Hepatocyte (in vitro differentiated cells): ENCODE measurements around the gene NCOA4. TPM values are rescaled to one million over a fixed set of nuclear protein-coding genes. Genes with fewer than 3 reads are reported as not detected.
"Not testable (repeated sequence)": the region's sequence is repeated elsewhere in the genome, so short reads cannot be mapped to it uniquely, and the experiment has no call there.

Experiments
- DNase-seq: peaks from one replicate; pipeline ENCODE4 v3.0.0-alpha.2; 2016; ENCODE audit warnings: low spot score
- H2AFZ ChIP-seq: fragments of 200-600 bp; sonication (generic); 2 replicates; pipeline ENCODE4 v1.6.0; 2016; ENCODE audit warnings: antibody characterized with exemption, mild to moderate bottlenecking
- H3K27ac ChIP-seq: fragments of 200-600 bp; sonication (generic); 2 replicates; pipeline ENCODE4 v1.5.1; 2016; ENCODE audit warnings: mild to moderate bottlenecking
- H3K27me3 ChIP-seq: fragments of 200-600 bp; sonication (generic); 2 replicates; pipeline ENCODE4 v1.6.1; 2016
- H3K36me3 ChIP-seq: fragments of 200-600 bp; sonication (generic); replicated peaks from 2 replicates; pipeline ENCODE4 v1.5.1; 2016; ENCODE audit warnings: low read depth; ENCODE audit not compliant: insufficient read depth
- H3K4me1 ChIP-seq: fragments of 200-600 bp; sonication (generic); 2 replicates; pipeline ENCODE4 v1.5.1; 2016; ENCODE audit warnings: mild to moderate bottlenecking, moderate library complexity; ENCODE audit not compliant: insufficient read depth
- H3K4me2 ChIP-seq: fragments of 200-600 bp; sonication (generic); 2 replicates; pipeline ENCODE4 v1.6.0; 2016
- H3K4me3 ChIP-seq: fragments of 200-600 bp; sonication (generic); 2 replicates; pipeline ENCODE4 v1.5.1; 2016; ENCODE audit warnings: mild to moderate bottlenecking
- H3K79me2 ChIP-seq: fragments of 200-600 bp; sonication (generic); 2 replicates; pipeline ENCODE4 v1.6.0; 2017; ENCODE audit warnings: mild to moderate bottlenecking
- H3K9me2 ChIP-seq: fragments of 200-600 bp; sonication (generic); replicated peaks from 2 replicates; pipeline ENCODE4 v1.6.0; 2017; ENCODE audit warnings: mild to moderate bottlenecking; ENCODE audit not compliant: insufficient read depth
- H3K9me3 ChIP-seq: fragments of 200-600 bp; sonication (generic); 2 replicates; pipeline ENCODE4 v1.5.1; 2016; ENCODE audit warnings: low read depth, mild to moderate bottlenecking
- H4K20me1 ChIP-seq: fragments of 200-600 bp; sonication (generic); 2 replicates; pipeline ENCODE4 v1.6.0; 2016; ENCODE audit warnings: mild to moderate bottlenecking; ENCODE audit not compliant: insufficient read depth, poor library complexity, severe bottlenecking
- CTCF ChIP-seq: fragments of 200-600 bp; sonication (generic); IDR thresholded peaks from 2 replicates; pipeline ENCODE4 v1.5.1; 2016; ENCODE audit warnings: antibody characterized with exemption, mild to moderate bottlenecking; ENCODE audit not compliant: poor library complexity
- EZH2 ChIP-seq: fragments of 200-600 bp; sonication (generic); IDR thresholded peaks from 2 replicates; pipeline ENCODE4 v1.6.1; 2016; ENCODE audit warnings: antibody characterized with exemption, mild to moderate bottlenecking, borderline replicate concordance
- EZH2phosphoT487 ChIP-seq: fragments of 200-600 bp; sonication (generic); IDR thresholded peaks from one replicate; pipeline ENCODE4 v1.6.1; 2018; ENCODE audit warnings: antibody characterized with exemption, mild to moderate bottlenecking, low read depth, moderate library complexity; ENCODE audit not compliant: unreplicated experiment, severe bottlenecking
- WGBS: methylation state at CpG from one replicate; pipeline ENCODE4 v1.1.6; 2016; ENCODE audit warnings: low lambda C conversion rate; ENCODE audit errors: missing lambda C conversion rate; 5-methylcytosine and 5-hydroxymethylcytosine counted together
- polyA plus RNA-seq: library from polyadenylated mRNA; unstranded; fragments of >200 nt; fragmentation: Nextera tagmentation; extraction: Ambion mirVana; gene quantifications from 2 replicates; pipeline ENCODE4 v1.2.1, GENCODE V29; 2016
- total RNA-seq: library from RNA; depleted of rRNA; stranded (reverse); fragments of >200 nt; gene quantifications from 2 replicates; pipeline ENCODE4 v1.2.3, GENCODE V29; 2014

NCOA4 gene
- total and polyA plus RNA-seq, 2 experiments from 2014 or later: 81.8 to 171 TPM

- Histone ChIP-seq H4K20me1 (no peaks in the 10 kb centered on the region), H2AFZ (no peak overlapping the region), H3K27ac (no peak overlapping the region), H3K36me3 (no peaks in the 10 kb centered on the region), H3K9me3 (no peaks in the 10 kb centered on the region), H3K9me2 (no peaks in the 10 kb centered on the region), H3K27me3 (no peaks in the 10 kb centered on the region), H3K4me3 (no peak overlapping the region), H3K79me2 (peaks cover 3% of the 10 kb centered on the region), H3K4me1 (peaks cover 2% of the 10 kb centered on the region), H3K4me2 (no peak overlapping the region)
- WGBS: 67% methylated on average over 5 of the region's 5 CpGs
- DNase-seq: no peak
- TF ChIP-seq EZH2: no peak
- no peak for TF ChIP-seq EZH2phosphoT487
- no peak for TF ChIP-seq CTCF
Measured at GRCh38 chr10:45997994-45998763, 32.2 kb downstream of the NCOA4 start.

- Histone ChIP-seq H3K4me3 (no peak overlapping the region), H3K4me2 (no peak overlapping the region), H3K79me2 (peaks cover 3% of the 10 kb centered on the region), H3K4me1 (peaks cover 2% of the 10 kb centered on the region), H3K27ac (no peak overlapping the region), H2AFZ (no peak overlapping the region), H3K36me3 (no peaks in the 10 kb centered on the region), H4K20me1 (no peaks in the 10 kb centered on the region), H3K9me3 (no peaks in the 10 kb centered on the region), H3K27me3 (no peaks in the 10 kb centered on the region), H3K9me2 (no peaks in the 10 kb centered on the region)
- DNase-seq: no peak
- 96% methylated on average over 4 of the region's 4 CpGs for WGBS
- TF ChIP-seq EZH2phosphoT487 (no peak), CTCF (no peak), EZH2 (no peak)
Measured at GRCh38 chr10:45997557-45997956, 32.9 kb downstream of the NCOA4 start.

GRCh38 chr10:45985590-45985989 lies 44.8 kb downstream of the NCOA4 start:
- DNase-seq, H3K9me3 ChIP-seq, H2AFZ ChIP-seq, H3K4me3 ChIP-seq, H3K27me3 ChIP-seq, H3K9me2 ChIP-seq, H3K4me1 ChIP-seq, H3K79me2 ChIP-seq, H3K36me3 ChIP-seq, H3K4me2 ChIP-seq, H4K20me1 ChIP-seq: not testable (repeated sequence)
- WGBS: 79% methylated on average over 3 of the region's 3 CpGs
- H3K27ac ChIP-seq: peak overlapping the region; percentile 60

- 98% methylated on average over 2 of the region's 2 CpGs for WGBS
- not testable (repeated sequence) for H3K27ac ChIP-seq
Measured at GRCh38 chr10:45984473-45984872, 46.0 kb downstream of the NCOA4 start.

More at GRCh38 chr10:45984473-45984872, 46.0 kb downstream of the NCOA4 start:
- H3K9me3 ChIP-seq, H3K4me1 ChIP-seq, H3K4me2 ChIP-seq, H3K79me2 ChIP-seq, DNase-seq, H2AFZ ChIP-seq, H3K9me2 ChIP-seq, H4K20me1 ChIP-seq, H3K36me3 ChIP-seq, H3K4me3 ChIP-seq, H3K27me3 ChIP-seq: not testable (repeated sequence)
